ENCODE data around the gene ZKSCAN5.

DNA sequence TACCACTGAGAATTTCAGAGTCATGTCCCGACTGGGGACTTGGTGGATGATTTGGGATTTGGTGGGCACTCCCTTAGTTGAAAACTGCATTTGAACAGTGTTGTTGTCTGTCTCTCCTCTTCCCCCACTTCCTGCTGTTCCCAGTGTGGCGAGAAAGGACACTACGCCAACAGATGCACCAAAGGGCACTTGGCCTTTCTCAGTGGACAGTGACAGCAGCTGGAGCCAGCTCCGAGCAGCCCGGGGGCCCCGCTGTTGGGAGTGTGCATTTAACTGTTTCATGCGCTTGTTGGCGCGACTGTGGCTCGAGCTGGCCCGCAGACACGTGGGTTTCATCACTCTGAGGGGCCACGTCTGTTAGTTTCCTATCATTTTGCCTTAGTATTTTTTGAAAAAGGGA is 48.2 kb upstream of the ZKSCAN5 start:
- TF ChIP-seq, protein P1, sequence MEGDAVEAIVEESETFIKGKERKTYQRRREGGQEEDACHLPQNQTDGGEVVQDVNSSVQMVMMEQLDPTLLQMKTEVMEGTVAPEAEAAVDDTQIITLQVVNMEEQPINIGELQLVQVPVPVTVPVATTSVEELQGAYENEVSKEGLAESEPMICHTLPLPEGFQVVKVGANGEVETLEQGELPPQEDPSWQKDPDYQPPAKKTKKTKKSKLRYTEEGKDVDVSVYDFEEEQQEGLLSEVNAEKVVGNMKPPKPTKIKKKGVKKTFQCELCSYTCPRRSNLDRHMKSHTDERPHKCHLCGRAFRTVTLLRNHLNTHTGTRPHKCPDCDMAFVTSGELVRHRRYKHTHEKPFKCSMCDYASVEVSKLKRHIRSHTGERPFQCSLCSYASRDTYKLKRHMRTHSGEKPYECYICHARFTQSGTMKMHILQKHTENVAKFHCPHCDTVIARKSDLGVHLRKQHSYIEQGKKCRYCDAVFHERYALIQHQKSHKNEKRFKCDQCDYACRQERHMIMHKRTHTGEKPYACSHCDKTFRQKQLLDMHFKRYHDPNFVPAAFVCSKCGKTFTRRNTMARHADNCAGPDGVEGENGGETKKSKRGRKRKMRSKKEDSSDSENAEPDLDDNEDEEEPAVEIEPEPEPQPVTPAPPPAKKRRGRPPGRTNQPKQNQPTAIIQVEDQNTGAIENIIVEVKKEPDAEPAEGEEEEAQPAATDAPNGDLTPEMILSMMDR (IDR thresholded peaks at IDR 0.05) = no peak
- TF ChIP-seq POLR2AphosphoS5 (IDR thresholded peaks at IDR 0.05) (no peak), POLR2A (IDR thresholded peaks at IDR 0.05; ENCODE audit: low read depth) (no peak), EP300 (IDR thresholded peaks at IDR 0.05) (no peak)

Data from esophagus muscularis mucosa (tissue), 4 donors.